Measurements from ENCODE around the gene B3GLCT.

B3GLCT gene

GRCh38 chr13:31320946-31321345 is 121.2 kb downstream of the B3GLCT start:
- H3K79me1 ChIP-seq (ENCODE audit: low read depth, low read length) = no peaks in the 10 kb centered on the region
- H3K27ac ChIP-seq (replicated peaks; ENCODE audit: low read length) = no peak overlapping the region
- no peak overlapping the region for H2BK120ac ChIP-seq (ENCODE audit: low read depth, low read length)
- no peak overlapping the region for H3K14ac ChIP-seq (ENCODE audit: low read length)
- H2BK15ac ChIP-seq (ENCODE audit: low read length) = no peak overlapping the region
- H3K4ac ChIP-seq (ENCODE audit: low read length) = no peak overlapping the region
- no peak overlapping the region for H4K8ac ChIP-seq (ENCODE audit: low read depth, low read length)
- H2BK5ac ChIP-seq (ENCODE audit: low read length) = no peak overlapping the region
- peaks cover 8 to 32% of the 10 kb centered on the region in 2 donors for H3K9me3 ChIP-seq (replicated peaks in 1 of 2; ENCODE audit: control insufficient read depth in 2 of 2, insufficient read depth in 1 of 2, low read depth in 1 of 2, low read length in 2 of 2)
- WGBS, 2 donors (ENCODE audit: extremely low coverage in 2 of 2, insufficient read length in 2 of 2, insufficient replicate concordance in 1 of 2) = no CpG with 5 or more reads among the region's 4 CpGs
- peaks cover 4 to 35% of the 10 kb centered on the region in 2 donors for H3K36me3 ChIP-seq (replicated peaks in 1 of 2; ENCODE audit: control insufficient read depth in 2 of 2, insufficient read depth in 2 of 2, low read length in 2 of 2)
- no peak overlapping the region for H3K18ac ChIP-seq (ENCODE audit: low read length)
- no peak overlapping the region for H2AFZ ChIP-seq (ENCODE audit: low read length)
- no peak overlapping the region for H2BK12ac ChIP-seq (ENCODE audit: low read length)
- peaks cover 3 to 18% of the 10 kb centered on the region in 2 donors for H3K4me1 ChIP-seq (ENCODE audit: control insufficient read depth in 2 of 2, insufficient read depth in 1 of 2, low read depth in 1 of 2, low read length in 2 of 2)
- no peak overlapping the region for H2AK5ac ChIP-seq (ENCODE audit: low read depth, low read length)
- H3K23ac ChIP-seq (ENCODE audit: low read depth, low read length, poor library complexity) = no peak overlapping the region
- H3K4me3 ChIP-seq (ENCODE audit: low read length in 2 of 2) = no peak overlapping the region
- H4K91ac ChIP-seq (ENCODE audit: low read depth, low read length, poor library complexity) = no peak overlapping the region
- DNase-seq (ENCODE audit: low spot score) = no peak
- H3K4me2 ChIP-seq (ENCODE audit: insufficient read depth, low read length, poor library complexity, severe bottlenecking) = no peak overlapping the region
- no peaks in the 10 kb centered on the region for H3K27me3 ChIP-seq (ENCODE audit: control insufficient read depth in 3 of 3, insufficient read depth in 3 of 3, low read depth in 1 of 3, low read length in 3 of 3)
- H3K9ac ChIP-seq (ENCODE audit: low read depth, low read length, poor library complexity) = no peak overlapping the region

DNA sequence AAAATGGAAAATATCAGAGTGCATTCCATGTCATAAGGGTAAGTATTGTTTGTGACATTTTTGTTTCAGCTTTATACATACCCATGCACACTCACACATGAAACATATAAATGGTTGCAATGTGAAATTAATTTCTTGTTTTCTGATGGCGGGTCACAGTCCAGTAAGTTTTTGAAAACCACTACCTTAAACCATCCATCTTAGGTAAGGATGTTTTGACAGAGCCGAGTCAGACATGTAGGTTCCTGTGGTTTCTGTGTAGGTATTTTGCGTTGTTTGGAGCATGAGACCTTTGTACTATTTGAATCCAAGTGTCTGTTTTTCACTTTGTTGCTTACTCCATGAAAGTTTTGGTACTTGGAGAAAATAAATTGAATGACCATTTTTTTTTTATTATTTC is 121.7 kb downstream of the B3GLCT start:
- no peak overlapping the region for H2BK15ac ChIP-seq (ENCODE audit: low read length)
- H3K27ac ChIP-seq (replicated peaks; ENCODE audit: low read length) = no peak overlapping the region
- no peak for DNase-seq (ENCODE audit: low spot score)
- H3K4me1 ChIP-seq (ENCODE audit: control insufficient read depth in 2 of 2, insufficient read depth in 1 of 2, low read depth in 1 of 2, low read length in 2 of 2) = peaks cover 3 to 18% of the 10 kb centered on the region in 2 donors
- no peak overlapping the region for H3K18ac ChIP-seq (ENCODE audit: low read length)
- no peaks in the 10 kb centered on the region for H3K27me3 ChIP-seq (ENCODE audit: control insufficient read depth in 3 of 3, insufficient read depth in 3 of 3, low read depth in 1 of 3, low read length in 3 of 3)
- H3K9me3 ChIP-seq (replicated peaks in 1 of 2; ENCODE audit: control insufficient read depth in 2 of 2, insufficient read depth in 1 of 2, low read depth in 1 of 2, low read length in 2 of 2) = peaks cover 6 to 28% of the 10 kb centered on the region in 2 donors
- H4K8ac ChIP-seq (ENCODE audit: low read depth, low read length) = no peak overlapping the region
- peaks cover 4 to 35% of the 10 kb centered on the region in 2 donors for H3K36me3 ChIP-seq (replicated peaks in 1 of 2; ENCODE audit: control insufficient read depth in 2 of 2, insufficient read depth in 2 of 2, low read length in 2 of 2)
- H2BK120ac ChIP-seq (ENCODE audit: low read depth, low read length) = no peak overlapping the region
- no peak overlapping the region for H2BK12ac ChIP-seq (ENCODE audit: low read length)
- no peak overlapping the region for H4K91ac ChIP-seq (ENCODE audit: low read depth, low read length, poor library complexity)
- no peak overlapping the region for H3K14ac ChIP-seq (ENCODE audit: low read length)
- H3K4me2 ChIP-seq (ENCODE audit: insufficient read depth, low read length, poor library complexity, severe bottlenecking) = no peak overlapping the region
- no peak overlapping the region for H3K4me3 ChIP-seq (ENCODE audit: low read length in 2 of 2)
- WGBS, 2 donors (ENCODE audit: extremely low coverage in 2 of 2, insufficient read length in 2 of 2, insufficient replicate concordance in 1 of 2) = no CpG with 5 or more reads among the region's 3 CpGs
- no peak overlapping the region for H2BK5ac ChIP-seq (ENCODE audit: low read length)
- no peak overlapping the region for H2AK5ac ChIP-seq (ENCODE audit: low read depth, low read length)
- no peak overlapping the region for H3K9ac ChIP-seq (ENCODE audit: low read depth, low read length, poor library complexity)
- H2AFZ ChIP-seq (ENCODE audit: low read length) = no peak overlapping the region
- H3K23ac ChIP-seq (ENCODE audit: low read depth, low read length, poor library complexity) = no peak overlapping the region
- H3K4ac ChIP-seq (ENCODE audit: low read length) = no peak overlapping the region
- no peaks in the 10 kb centered on the region for H3K79me1 ChIP-seq (ENCODE audit: low read depth, low read length)

DNA sequence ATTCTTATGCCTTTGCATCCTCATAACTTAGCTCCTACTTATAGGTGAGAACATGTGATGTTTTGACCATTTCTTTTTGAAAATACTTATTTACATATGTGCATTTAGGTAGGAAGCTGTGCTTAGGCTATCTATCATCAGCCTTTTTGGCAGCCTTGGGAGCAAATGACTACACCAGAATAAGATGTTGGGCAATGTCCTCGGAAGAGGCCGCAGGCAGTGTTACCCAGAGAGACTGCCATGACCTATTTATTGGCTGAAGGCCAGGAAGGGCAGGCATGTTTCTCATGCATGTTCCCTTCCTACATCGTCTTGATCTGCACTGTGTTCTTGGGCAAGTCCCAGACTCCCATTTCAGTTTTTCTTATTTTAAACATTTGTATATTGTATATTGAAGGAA is 122.3 kb downstream of the B3GLCT start:
- peaks cover 3 to 18% of the 10 kb centered on the region in 2 donors for H3K4me1 ChIP-seq (ENCODE audit: control insufficient read depth in 2 of 2, insufficient read depth in 1 of 2, low read depth in 1 of 2, low read length in 2 of 2)
- no peak overlapping the region for H4K91ac ChIP-seq (ENCODE audit: low read depth, low read length, poor library complexity)
- H2AFZ ChIP-seq (ENCODE audit: low read length) = no peak overlapping the region
- WGBS, 2 donors (ENCODE audit: extremely low coverage in 2 of 2, insufficient read length in 2 of 2, insufficient replicate concordance in 1 of 2) = no CpG with 5 or more reads among the region's 3 CpGs
- peaks cover 4 to 34% of the 10 kb centered on the region in 2 donors for H3K36me3 ChIP-seq (replicated peaks in 1 of 2; ENCODE audit: control insufficient read depth in 2 of 2, insufficient read depth in 2 of 2, low read length in 2 of 2)
- no peak for DNase-seq (ENCODE audit: low spot score)
- no peak overlapping the region for H3K18ac ChIP-seq (ENCODE audit: low read length)
- no peak overlapping the region for H2BK12ac ChIP-seq (ENCODE audit: low read length)
- no peak overlapping the region for H3K4ac ChIP-seq (ENCODE audit: low read length)
- no peak overlapping the region for H4K8ac ChIP-seq (ENCODE audit: low read depth, low read length)
- peaks cover 5 to 23% of the 10 kb centered on the region in 2 donors for H3K9me3 ChIP-seq (replicated peaks in 1 of 2; ENCODE audit: control insufficient read depth in 2 of 2, insufficient read depth in 1 of 2, low read depth in 1 of 2, low read length in 2 of 2)
- H2BK5ac ChIP-seq (ENCODE audit: low read length) = no peak overlapping the region
- H3K23ac ChIP-seq (ENCODE audit: low read depth, low read length, poor library complexity) = no peak overlapping the region
- no peaks in the 10 kb centered on the region for H3K79me1 ChIP-seq (ENCODE audit: low read depth, low read length)
- H2AK5ac ChIP-seq (ENCODE audit: low read depth, low read length) = no peak overlapping the region
- no peak overlapping the region for H3K4me2 ChIP-seq (ENCODE audit: insufficient read depth, low read length, poor library complexity, severe bottlenecking)
- H3K27ac ChIP-seq (replicated peaks; ENCODE audit: low read length) = no peak overlapping the region
- no peak overlapping the region for H3K14ac ChIP-seq (ENCODE audit: low read length)
- H3K9ac ChIP-seq (ENCODE audit: low read depth, low read length, poor library complexity) = no peak overlapping the region
- H2BK15ac ChIP-seq (ENCODE audit: low read length) = no peak overlapping the region
- H2BK120ac ChIP-seq (ENCODE audit: low read depth, low read length) = no peak overlapping the region
- H3K4me3 ChIP-seq (ENCODE audit: low read length in 2 of 2) = no peak overlapping the region
- no peaks in the 10 kb centered on the region for H3K27me3 ChIP-seq (ENCODE audit: control insufficient read depth in 3 of 3, insufficient read depth in 3 of 3, low read depth in 1 of 3, low read length in 3 of 3)

- Histone ChIP-seq H2BK5ac (ENCODE audit: low read length) (no peak overlapping the region), H3K27me3 (ENCODE audit: control insufficient read depth in 3 of 3, insufficient read depth in 3 of 3, low read depth in 1 of 3, low read length in 3 of 3) (no peaks in the 10 kb centered on the region), H3K79me1 (ENCODE audit: low read depth, low read length) (no peaks in the 10 kb centered on the region), H2AK5ac (ENCODE audit: low read depth, low read length) (no peak overlapping the region), H3K18ac (ENCODE audit: low read length) (no peak overlapping the region), H2BK120ac (ENCODE audit: low read depth, low read length) (no peak overlapping the region), H2BK15ac (ENCODE audit: low read length) (no peak overlapping the region), H3K4me2 (ENCODE audit: insufficient read depth, low read length, poor library complexity, severe bottlenecking) (no peak overlapping the region), H3K9me3 (replicated peaks in 1 of 2; ENCODE audit: control insufficient read depth in 2 of 2, insufficient read depth in 1 of 2, low read depth in 1 of 2, low read length in 2 of 2) (peaks cover 2 to 23% of the 10 kb centered on the region in 2 donors), H3K23ac (ENCODE audit: low read depth, low read length, poor library complexity) (no peak overlapping the region), H3K14ac (ENCODE audit: low read length) (no peak overlapping the region), H3K27ac (replicated peaks; ENCODE audit: low read length) (peak overlapping the region; percentile 26), H3K36me3 (replicated peaks in 1 of 2; ENCODE audit: control insufficient read depth in 2 of 2, insufficient read depth in 2 of 2, low read length in 2 of 2) (peaks cover 2 to 28% of the 10 kb centered on the region in 2 donors), H3K4ac (ENCODE audit: low read length) (no peak overlapping the region), H3K9ac (ENCODE audit: low read depth, low read length, poor library complexity) (no peak overlapping the region), H3K4me1 (ENCODE audit: control insufficient read depth in 2 of 2, insufficient read depth in 1 of 2, low read depth in 1 of 2, low read length in 2 of 2) (peaks cover 3 to 18% of the 10 kb centered on the region in 2 donors), H2AFZ (ENCODE audit: low read length) (peak overlapping the region; percentile 13), H2BK12ac (ENCODE audit: low read length) (no peak overlapping the region), H4K91ac (ENCODE audit: low read depth, low read length, poor library complexity) (no peak overlapping the region), H4K8ac (ENCODE audit: low read depth, low read length) (no peak overlapping the region), H3K4me3 (ENCODE audit: low read length in 2 of 2) (no peak overlapping the region)
- WGBS, 2 donors (ENCODE audit: extremely low coverage in 2 of 2, insufficient read length in 2 of 2, insufficient replicate concordance in 1 of 2) = no CpG with 5 or more reads among the region's 6 CpGs
- DNase-seq (ENCODE audit: low spot score) = no peak
These were observed 123.1 kb downstream of the B3GLCT start for GRCh38 chr13:31322702-31323405.

Measured in neuronal stem cell (in vitro differentiated cells).